Small intestine (tissue), 7 donors: ENCODE data around the gene RABL3. TPM values are rescaled to one million over a fixed set of nuclear protein-coding genes. Genes with fewer than 3 reads are reported as not detected.
"Not testable (repeated sequence)": the region's sequence is repeated elsewhere in the genome, so short reads cannot be mapped to it uniquely, and the experiment has no call there.

Experiments
- DNase-seq, 2 donors: peaks; one replicate each; pipeline versions ENCODE4 v3.0.0 to v3.0.0-alpha.2; 2013
- FAIRE-seq: peaks from 2 replicates; lab custom pipeline; 2012; peaks lifted over from hg19 to GRCh38; lab: Jason Lieb, UNC
- H3K27ac ChIP-seq, 3 donors: one replicate each; pipeline ENCODE4 v1.5.1; 2013; ENCODE audit warnings: low read length in 2 of 3, mild to moderate bottlenecking in 2 of 3, control low read depth in 1 of 3, inconsistent platforms in 1 of 3, low read depth in 1 of 3, moderate library complexity in 1 of 3
- H3K27me3 ChIP-seq, 3 donors: one replicate each; pipeline ENCODE4 v1.6.1; 2013; ENCODE audit warnings: low read length in 3 of 3, inconsistent platforms in 1 of 3; ENCODE audit not compliant: control insufficient read depth in 3 of 3, insufficient read depth in 3 of 3
- H3K36me3 ChIP-seq, 3 donors: one replicate each; pipeline ENCODE4 v1.6.1; 2013; ENCODE audit warnings: low read length in 3 of 3, inconsistent platforms in 1 of 3, low read depth in 1 of 3, mild to moderate bottlenecking in 1 of 3, moderate library complexity in 1 of 3; ENCODE audit not compliant: control insufficient read depth in 3 of 3, insufficient read depth in 2 of 3
- H3K4me1 ChIP-seq, 3 donors: one replicate each; pipeline ENCODE4 v1.6.1; 2013; ENCODE audit warnings: low read length in 2 of 3, inconsistent platforms in 1 of 3, low read depth in 1 of 3, mild to moderate bottlenecking in 1 of 3, moderate library complexity in 1 of 3; ENCODE audit not compliant: control insufficient read depth in 3 of 3, insufficient read depth in 2 of 3
- H3K4me3 ChIP-seq, 3 donors: one replicate each; pipeline ENCODE4 v1.5.1; 2013; ENCODE audit warnings: low read length in 3 of 3, control low read depth in 1 of 3, inconsistent platforms in 1 of 3, low read depth in 1 of 3, mild to moderate bottlenecking in 1 of 3, moderate library complexity in 1 of 3
- H3K9me3 ChIP-seq, 2 donors: one replicate each; pipeline ENCODE4 v1.6.1; 2013; ENCODE audit warnings: low read depth in 1 of 2, low read length in 1 of 2; ENCODE audit not compliant: control insufficient read depth in 2 of 2, insufficient read depth in 1 of 2
- WGBS, 3 donors: extraction: QIAGEN DNeasy Blood & Tissue Kit; methylation state at CpG; one replicate each; pipeline ENCODE4 v1.1.7; 2013; 5-methylcytosine and 5-hydroxymethylcytosine counted together
- polyA plus RNA-seq, 4 donors: library from polyadenylated mRNA; stranded (reverse) in 3 of 4; unstranded in 1 of 4; fragments of 200-250 nt in 3 of 4; fragments of 120-200 nt in 1 of 4; gene quantifications; one replicate each; pipeline versions ENCODE4 v1.2.1 to v1.2.3, GENCODE V29; 2013
- donor health status: healthy with polysubstance abuse.
- donor health status: control.
- donor health status: control.
- donor health status: Bipolar disorder and iron deficiency.
- donor health status: healthy.

The RABL3 gene
- polyA plus RNA-seq, 4 donors = 7.6 to 20.8 (median 10.2) TPM

DNA sequence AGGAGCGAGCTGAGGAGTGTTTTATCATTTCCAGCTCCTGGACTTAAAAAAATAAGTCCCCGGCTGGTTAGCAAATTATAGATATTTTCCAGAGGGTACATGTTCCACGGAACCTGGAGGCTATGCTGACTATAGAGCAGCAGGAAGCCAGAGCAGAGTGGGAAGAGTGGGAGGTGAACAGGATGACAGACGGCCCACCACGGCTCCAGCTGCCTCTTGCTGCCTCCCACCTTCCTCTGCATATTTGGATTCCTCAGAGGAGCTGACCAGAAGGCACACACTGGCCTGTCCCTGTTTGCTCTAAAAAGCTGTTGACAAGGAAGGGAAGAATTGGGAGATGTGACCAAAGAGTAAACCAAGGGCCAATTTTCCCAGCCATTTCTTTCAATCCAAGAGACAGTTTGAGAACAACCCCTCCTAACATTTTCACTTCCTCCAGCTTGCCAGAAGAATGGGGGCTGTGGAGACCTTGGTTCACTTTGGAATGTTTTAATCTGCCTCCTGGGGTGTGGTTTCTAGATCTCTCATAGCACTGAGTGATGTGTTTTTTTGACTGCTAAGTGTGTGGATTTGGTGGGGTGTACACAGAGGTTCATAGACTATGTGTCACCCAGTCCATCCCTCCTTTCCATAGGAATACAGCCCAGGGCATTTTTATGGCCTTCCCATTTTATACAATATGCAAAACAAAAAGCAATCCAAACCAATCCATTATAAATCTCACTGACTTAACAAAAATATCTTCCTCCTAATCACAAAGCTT, 97.1 kb downstream of the RABL3 start:
- Histone ChIP-seq H3K4me1 (peaks cover 0 to 9% (median 0%) of the 10 kb centered on the region in 3 donors), H3K27me3 (no peaks in the 10 kb centered on the region), H3K9me3 (no peaks in the 10 kb centered on the region), H3K27ac (no peak overlapping the region), H3K36me3 (peaks cover 0 to 11% (median 3%) of the 10 kb centered on the region in 3 donors), H3K4me3 (no peak overlapping the region)
- DNase-seq (no peak), FAIRE-seq (no peak)
- WGBS, 3 donors = 51 to 89% (median 80%) methylated on average over 5 of the region's 5 CpGs

DNA sequence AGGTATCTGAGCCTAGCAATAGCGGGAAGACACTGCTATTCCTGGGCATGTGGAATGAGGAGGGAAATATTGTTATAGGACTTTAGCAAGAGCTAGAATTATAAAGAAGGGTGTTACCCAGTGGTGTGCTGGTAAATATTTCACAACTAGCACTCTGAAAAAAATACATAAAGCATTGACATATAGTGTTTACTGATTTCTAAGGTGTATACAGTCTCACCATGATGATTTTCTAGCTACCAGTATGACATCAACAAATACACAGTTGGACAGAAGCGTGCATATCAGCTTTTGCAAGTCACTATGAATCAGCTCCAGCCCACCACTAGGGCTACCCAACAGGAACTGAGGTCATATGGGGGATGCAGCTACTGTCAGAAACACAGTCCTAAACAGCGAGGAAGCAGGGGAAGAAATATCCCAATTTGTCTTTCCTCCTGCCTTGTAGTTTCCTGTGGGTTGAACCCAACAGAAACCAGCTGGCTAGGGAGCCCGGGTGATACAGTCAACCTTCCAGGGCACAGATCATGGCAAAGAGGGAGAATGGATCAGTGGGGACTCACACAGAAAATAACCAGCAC, 99.9 kb downstream of the RABL3 start:
- H3K27ac ChIP-seq = no peak overlapping the region
- H3K27me3 ChIP-seq = no peaks in the 10 kb centered on the region
- no peaks in the 10 kb centered on the region for H3K4me1 ChIP-seq
- H3K4me3 ChIP-seq = no peak overlapping the region
- peaks cover 0 to 11% (median 0%) of the 10 kb centered on the region in 3 donors for H3K36me3 ChIP-seq
- H3K9me3 ChIP-seq = no peaks in the 10 kb centered on the region
- WGBS, 3 donors = 61 to 82% (median 70%) methylated on average over 4 of the region's 4 CpGs
- FAIRE-seq (no peak), DNase-seq (no peak)

DNA sequence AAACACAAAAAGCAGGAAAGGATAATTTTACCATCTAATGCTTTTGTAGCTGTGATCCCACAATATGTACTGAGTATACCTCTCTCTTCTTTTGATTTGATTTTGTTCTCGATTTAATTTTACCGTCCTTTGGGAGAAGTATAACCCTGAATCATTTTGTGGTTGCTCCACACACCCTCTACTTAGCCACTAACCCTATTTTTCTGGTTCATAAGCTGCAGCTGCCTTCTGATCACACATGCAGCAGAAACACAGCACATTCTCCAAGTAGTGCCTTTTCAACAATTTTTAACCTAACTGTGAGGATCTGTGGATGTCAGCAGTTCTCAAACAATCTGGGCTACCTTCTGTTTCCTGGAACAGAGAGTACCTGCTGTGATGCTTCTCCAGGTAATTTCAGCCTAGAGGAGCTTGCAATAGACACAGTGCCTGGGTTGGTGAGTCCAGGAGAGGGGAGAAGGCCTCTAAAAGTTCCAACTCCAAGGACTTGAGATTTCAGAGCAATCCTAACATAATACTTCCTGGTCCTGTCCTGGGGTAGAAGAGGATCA, 100.5 kb downstream of the RABL3 start:
- no peak for FAIRE-seq

GRCh38 chr3:120640231-120640630, 102.1 kb downstream of the RABL3 start:
- H3K27ac ChIP-seq = no peak overlapping the region
- WGBS, 3 donors = 96 to 100% (median 96%) methylated on average over 1 of the region's 1 CpG
- H3K4me3 ChIP-seq = no peak overlapping the region
- peaks cover 0 to 2% (median 0%) of the 10 kb centered on the region in 3 donors for H3K4me1 ChIP-seq
- H3K9me3 ChIP-seq = no peaks in the 10 kb centered on the region
- peaks cover 0 to 9% (median 0%) of the 10 kb centered on the region in 3 donors for H3K36me3 ChIP-seq
- DNase-seq (no peak), FAIRE-seq (no peak)
- no peaks in the 10 kb centered on the region for H3K27me3 ChIP-seq

More for the DNA sequence above, 100.5 kb downstream of the RABL3 start:
- Histone ChIP-seq H3K27me3 (no peaks in the 10 kb centered on the region), H3K9me3 (no peaks in the 10 kb centered on the region), H3K27ac (no peak overlapping the region), H3K4me1 (peaks cover 0 to 2% (median 0%) of the 10 kb centered on the region in 3 donors), H3K36me3 (peaks cover 0 to 9% (median 0%) of the 10 kb centered on the region in 3 donors), H3K4me3 (no peak overlapping the region)
- 86 to 100% (median 98%) methylated on average over 2 of the region's 2 CpGs for WGBS, 3 donors
- DNase-seq = no peak

DNA sequence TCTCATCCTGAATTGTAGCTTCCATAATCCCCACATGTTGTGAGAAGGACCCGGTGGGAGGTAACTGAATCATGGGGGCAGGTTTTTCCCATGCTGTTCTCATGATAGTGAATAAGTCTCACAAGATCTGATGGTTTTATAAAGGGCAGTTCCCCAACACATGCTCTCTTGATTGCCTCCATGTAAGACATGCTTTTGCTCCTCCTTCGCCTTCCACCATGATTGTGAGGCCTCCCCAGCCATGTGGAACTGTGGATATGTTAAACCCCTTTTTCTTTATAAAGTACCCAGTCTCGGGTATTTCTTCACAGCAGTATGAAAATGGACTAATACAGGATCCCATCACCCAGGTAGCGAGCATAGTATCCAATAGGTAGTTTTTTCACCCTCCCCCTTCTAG, 103.5 kb downstream of the RABL3 start:
- H3K27ac ChIP-seq, H3K36me3 ChIP-seq, H3K27me3 ChIP-seq, H3K9me3 ChIP-seq, H3K4me1 ChIP-seq, DNase-seq, H3K4me3 ChIP-seq, FAIRE-seq: not testable (repeated sequence)
- WGBS, 3 donors = 90 to 98% (median 94%) methylated on average over 4 of the region's 4 CpGs

GRCh38 chr3:120637851-120638559, 104.3 kb downstream of the RABL3 start:
- Histone ChIP-seq H3K9me3 (no peaks in the 10 kb centered on the region), H3K27me3 (no peaks in the 10 kb centered on the region), H3K27ac (no peak overlapping the region), H3K36me3 (peaks cover 0 to 4% (median 0%) of the 10 kb centered on the region in 3 donors), H3K4me3 (no peak overlapping the region), H3K4me1 (peaks cover 0 to 3% (median 2%) of the 10 kb centered on the region in 3 donors)
- no peak for FAIRE-seq
- DNase-seq = no peak
- WGBS, 3 donors = 80 to 85% (median 81%) methylated on average over 6 of the region's 6 CpGs

GRCh38 chr3:120636795-120637401, 105.4 kb downstream of the RABL3 start:
- Histone ChIP-seq H3K27me3 (no peaks in the 10 kb centered on the region), H3K9me3 (no peaks in the 10 kb centered on the region), H3K27ac (no peak overlapping the region), H3K36me3 (peaks cover 0 to 4% (median 0%) of the 10 kb centered on the region in 3 donors), H3K4me3 (no peak overlapping the region), H3K4me1 (peaks cover 0 to 3% (median 2%) of the 10 kb centered on the region in 3 donors)
- WGBS, 3 donors = 28 to 41% (median 35%) methylated on average over 2 of the region's 2 CpGs
- FAIRE-seq (no peak), DNase-seq (peak; percentile 65 to 84)
